ENCODE data around the gene FN3K. TPM values are rescaled to one million over a fixed set of nuclear protein-coding genes. Genes with fewer than 3 reads are reported as not detected.
A peak's percentile ranks its signal among the peaks of the same experiment; 100 is the strongest.

Gene FN3K
- total and polyA plus RNA-seq, 2 of the 13 experiments (the other 11 are each of a cell fraction or from before 2014, with no cell fraction given): 3.5 to 12.2 TPM

GRCh38 chr17:82698065-82698973 is 37.1 kb upstream of the FN3K start, which contains the start of gene RAB40B (continued):
- TF ChIP-seq AFF4 (CRISPR knock-in tag; IDR thresholded peaks at IDR 0.05): no peak
- no peak for TF ChIP-seq MATR3 (CRISPR knock-in tag; IDR thresholded peaks at IDR 0.05)
- TF ChIP-seq CHD2 (IDR thresholded peaks at IDR 0.05; ENCODE audit: low read depth, low read length): no peak
- TF ChIP-seq DPF2 (CRISPR knock-in tag; IDR thresholded peaks at IDR 0.05; ENCODE audit: borderline replicate concordance, low read depth): no peak
- TF ChIP-seq RFX5 (IDR thresholded peaks at IDR 0.05; ENCODE audit: low read depth, low read length): peak; percentile 96
- no peak for TF ChIP-seq ZNF557 (CRISPR knock-in tag; IDR thresholded peaks at IDR 0.05)
- TF ChIP-seq ZNF253 (CRISPR knock-in tag; IDR thresholded peaks at IDR 0.05; ENCODE audit: borderline replicate concordance): no peak
- no peak for TF ChIP-seq ARID3A (IDR thresholded peaks at IDR 0.05; ENCODE audit: low read depth, low read length)
- TF ChIP-seq ZBTB26 (CRISPR knock-in tag; IDR thresholded peaks at IDR 0.05; ENCODE audit: borderline replicate concordance): no peak
- TF ChIP-seq PAWR (CRISPR knock-in tag; IDR thresholded peaks at IDR 0.05; ENCODE audit: borderline replicate concordance): no peak
- TF ChIP-seq ZNF17 (CRISPR knock-in tag; IDR thresholded peaks at IDR 0.05): no peak
- TF ChIP-seq ZNF737 (CRISPR knock-in tag; IDR thresholded peaks at IDR 0.05; ENCODE audit: borderline replicate concordance): no peak
- no peak; the same call in 1 of the 2 replicates for TF ChIP-seq SALL2 (CRISPR knock-in tag; IDR thresholded peaks at IDR 0.05)
- TF ChIP-seq NFE2 (CRISPR knock-in tag; IDR thresholded peaks at IDR 0.05): no peak
- no peak for TF ChIP-seq U2AF2 (IDR thresholded peaks at IDR 0.05; ENCODE audit: low read depth, low read length)
- TF ChIP-seq ZNF670 (CRISPR knock-in tag; IDR thresholded peaks at IDR 0.05; ENCODE audit: borderline replicate concordance): no peak
- no peak for TF ChIP-seq TCF12 (IDR thresholded peaks at IDR 0.05)
- no peak for TF ChIP-seq TCF12 (CRISPR knock-in tag; IDR thresholded peaks at IDR 0.05)
- TF ChIP-seq YEATS4 (CRISPR knock-in tag; IDR thresholded peaks at IDR 0.05; ENCODE audit: borderline replicate concordance): peak; percentile 72; the same call in 1 of the 2 replicates
- TF ChIP-seq ZFX (CRISPR knock-in tag; IDR thresholded peaks at IDR 0.05; ENCODE audit: low read depth): peak; percentile 82
